Islet precursor cell (in vitro differentiated cells): Measurements from ENCODE around the gene KRTAP6-2.

Source experiments
- DNase-seq: peaks from one replicate; pipeline ENCODE4 v3.0.0-alpha.2; 2018

Gene KRTAP6-2, protein sequence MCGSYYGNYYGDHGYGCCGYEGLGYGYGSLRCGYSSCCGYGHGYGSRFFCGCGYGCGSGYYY

GRCh38 chr21:30598802-30599201 lies at the start of gene KRTAP6-2:
KRTAP6-2 (minus strand) TSS chr21:30598902; CDS start chr21:30598874, 28 bp downstream.
- DNase-seq, result no peak

DNA sequence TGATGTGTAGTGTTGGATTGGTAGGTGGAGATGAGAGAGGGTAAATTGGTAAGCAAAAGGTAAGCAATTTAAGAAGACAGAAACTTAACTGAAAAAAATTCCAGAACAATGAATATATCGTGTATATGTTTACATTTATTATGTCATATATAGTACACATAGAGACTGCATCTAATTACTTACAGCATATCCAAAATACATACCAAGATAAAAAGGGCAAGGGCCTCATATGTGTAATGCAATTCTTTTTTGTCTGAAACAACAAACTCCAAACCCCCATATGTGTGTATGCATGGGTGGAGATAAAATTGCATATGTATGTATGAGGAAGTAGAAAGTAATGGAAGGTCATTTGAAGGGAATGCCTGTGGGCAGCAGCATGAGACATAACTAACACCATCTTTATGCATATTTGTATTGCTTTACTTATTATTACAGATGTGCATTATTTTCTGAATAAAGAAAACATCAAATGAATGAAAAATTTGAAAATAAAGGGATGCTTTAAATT lies 48.3 kb upstream of the KRTAP6-2 start:
- DNase-seq, result no peak

GRCh38 chr21:30642564-30642963 lies 43.9 kb upstream of the KRTAP6-2 start, which contains the start of gene KRTAP20-3:
KRTAP20-3 (plus strand) TSS chr21:30642864.
- no peak for DNase-seq

- DNase-seq, result no peak
Measured at GRCh38 chr21:30638686-30639085, 40.0 kb upstream of the KRTAP6-2 start.

DNA sequence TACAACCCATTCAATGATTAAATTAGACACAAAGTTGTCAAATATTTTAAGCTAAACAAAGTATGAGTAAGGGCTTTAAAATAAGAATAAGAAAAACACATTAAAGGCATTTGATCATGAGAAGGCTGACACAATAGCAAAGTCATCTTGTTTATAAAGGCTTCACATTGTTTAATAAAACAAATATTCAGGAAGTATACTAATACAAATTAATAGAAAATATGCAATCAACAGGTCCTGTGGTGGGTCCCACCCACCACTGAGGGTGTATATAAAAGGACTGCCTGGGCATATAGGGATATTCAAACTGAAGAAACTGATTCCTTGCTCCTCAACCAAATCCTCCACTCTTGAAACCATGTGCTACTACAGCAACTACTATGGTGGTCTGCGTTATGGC lies 36.2 kb upstream of the KRTAP6-2 start, which contains the start of gene KRTAP20-2:
KRTAP20-2 (plus strand) TSS at position 301 of the 400 bp plus-strand sequence; CDS start at position 359, 58 bp downstream.
- no peak for DNase-seq

- no peak for DNase-seq
Measured at GRCh38 chr21:30629200-30629599, 30.5 kb upstream of the KRTAP6-2 start.

DNA sequence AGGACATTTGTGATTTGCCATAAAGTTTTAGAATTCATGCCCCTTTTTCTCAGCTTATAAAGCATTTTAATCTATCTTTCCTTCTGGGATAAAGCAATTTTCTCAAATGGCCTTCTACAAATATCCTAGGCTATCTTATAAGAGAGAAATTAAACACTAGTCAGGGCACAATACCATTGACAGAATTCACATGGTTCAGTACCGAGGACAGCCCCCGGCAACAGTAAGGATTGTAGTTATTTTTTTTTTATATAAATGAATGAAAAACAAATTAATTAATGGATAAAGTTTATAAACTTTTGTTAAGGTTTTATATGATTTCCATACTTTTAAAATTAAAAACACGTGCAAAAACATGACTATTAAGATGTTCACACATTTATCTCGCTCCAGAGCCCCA lies 29.4 kb upstream of the KRTAP6-2 start:
- DNase-seq, result no peak

DNA sequence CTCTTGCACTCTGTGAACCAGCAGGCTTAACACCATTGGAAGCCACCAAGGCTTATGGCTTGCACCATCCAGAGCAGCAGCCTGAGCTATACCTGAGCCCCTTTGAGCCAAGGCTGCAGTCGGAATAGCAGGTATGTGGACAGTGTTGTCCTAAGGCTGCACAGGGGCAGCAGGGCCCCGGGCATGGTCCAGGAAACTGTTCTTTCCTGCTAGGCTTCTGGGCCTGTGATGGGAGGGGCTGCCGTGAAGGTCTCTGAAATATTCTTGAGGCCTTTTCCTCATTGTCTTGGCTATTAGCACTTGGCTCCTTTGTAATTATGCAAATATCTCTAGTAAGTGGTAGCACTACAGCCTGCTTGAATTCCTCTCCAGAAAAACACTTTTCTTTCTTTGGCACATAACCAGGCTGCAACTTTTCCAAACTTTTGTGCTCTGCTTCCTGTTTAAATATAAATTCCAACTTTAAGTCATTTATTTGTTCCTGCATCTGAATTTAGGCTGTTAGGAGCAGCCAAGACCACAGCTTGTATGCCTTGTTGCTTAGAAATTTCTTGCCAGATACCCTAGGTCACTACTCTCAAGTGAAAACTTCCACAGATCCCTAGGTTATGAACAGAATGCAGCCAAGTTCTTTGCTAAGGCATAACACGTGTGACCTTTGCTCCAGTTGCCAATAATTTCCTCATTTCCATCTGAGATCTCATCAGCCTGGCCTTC lies 26.9 kb upstream of the KRTAP6-2 start:
- DNase-seq, result no peak

DNA sequence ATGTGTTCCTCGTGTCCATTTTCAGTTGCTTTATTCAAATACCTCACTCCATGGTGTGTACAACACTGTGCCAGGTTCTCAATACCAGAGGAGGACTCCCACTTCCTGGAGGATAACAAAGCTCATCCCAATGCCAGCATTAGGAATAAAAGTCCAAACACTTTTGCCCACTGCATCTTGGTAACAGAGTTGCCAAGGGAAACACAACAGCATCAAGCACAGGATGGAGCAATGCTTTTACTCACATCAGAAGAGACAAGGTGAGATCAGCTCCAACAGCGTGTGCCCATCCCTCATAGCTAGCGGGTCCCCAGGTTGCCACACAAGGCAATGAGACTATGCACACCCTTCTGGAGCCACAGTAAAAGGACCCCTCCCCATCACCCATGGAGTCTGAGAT lies 24.7 kb upstream of the KRTAP6-2 start:
- no peak for DNase-seq

DNA sequence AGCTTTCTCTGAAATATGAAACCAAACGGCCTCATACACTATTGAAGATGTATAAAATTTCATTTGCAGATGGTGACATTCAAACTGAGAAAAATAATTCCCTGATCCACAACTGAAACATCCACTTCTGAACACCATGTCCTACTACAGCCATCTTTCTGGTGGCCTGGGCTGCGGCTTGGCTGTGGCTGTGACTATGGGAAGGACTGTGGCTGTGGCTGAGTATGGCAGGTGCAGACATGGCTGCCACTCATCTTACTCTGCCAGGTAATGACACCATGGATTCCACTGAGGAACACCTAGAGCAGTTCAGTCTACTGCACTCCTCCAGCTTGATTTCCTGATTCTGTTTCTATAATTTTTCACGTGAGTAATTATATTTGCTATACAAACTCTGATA lies 21.8 kb upstream of the KRTAP6-2 start, which contains the start of gene KRTAP20-4:
KRTAP20-4 (plus strand) TSS at position 106 of the 400 bp plus-strand sequence.
- DNase-seq, result no peak

DNA sequence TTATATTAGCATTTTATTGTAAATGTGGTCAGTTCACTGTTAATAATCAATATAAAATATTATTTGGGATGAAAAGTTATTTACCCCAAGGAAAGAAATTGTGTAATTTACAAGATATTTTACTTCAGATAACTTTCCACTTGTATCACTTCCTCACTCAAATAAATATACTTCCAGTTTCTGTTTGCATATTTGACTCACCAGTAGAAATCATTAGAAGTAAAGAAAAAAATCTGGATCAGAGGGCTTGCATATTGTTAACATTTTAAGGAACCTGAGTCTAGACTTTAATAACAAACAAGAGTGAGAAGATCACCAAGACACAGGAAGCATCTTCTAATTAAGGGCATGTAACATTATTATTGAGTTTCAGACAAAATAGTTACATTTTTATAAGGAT lies 21.4 kb upstream of the KRTAP6-2 start:
- no peak for DNase-seq

- DNase-seq, result no peak
Measured at GRCh38 chr21:30616125-30616524, 17.4 kb upstream of the KRTAP6-2 start, which contains the start of gene KRTAP20-1. KRTAP20-1 (plus strand) TSS chr21:30616425; CDS start chr21:30616455, 30 bp downstream.

DNA sequence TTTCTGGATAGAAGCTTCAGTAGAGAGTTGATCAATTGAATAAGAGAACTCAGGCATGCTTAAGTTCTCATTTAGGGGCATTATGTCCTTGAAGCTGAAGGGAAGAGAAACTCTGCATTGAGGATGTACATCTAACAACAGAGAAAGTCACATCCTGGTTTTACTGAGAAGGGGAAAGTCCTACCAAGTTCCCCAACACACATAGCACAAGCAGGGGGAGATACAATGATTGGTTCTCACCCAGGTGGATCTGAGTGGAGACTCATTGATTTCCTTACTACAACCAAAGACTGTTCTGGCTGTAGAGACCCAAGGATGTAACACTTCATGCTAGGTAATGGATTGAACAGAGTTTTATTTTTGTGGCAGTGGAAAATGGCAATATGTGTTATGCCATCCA lies 16.5 kb upstream of the KRTAP6-2 start:
- DNase-seq, result no peak

- no peak for DNase-seq
Measured at GRCh38 chr21:30613836-30614235, 15.1 kb upstream of the KRTAP6-2 start, which contains the start of gene KRTAP6-1. KRTAP6-1 (minus strand) TSS chr21:30613930; CDS start chr21:30613904, 26 bp downstream.

GRCh38 chr21:30612132-30612531 lies 13.4 kb upstream of the KRTAP6-2 start:
- DNase-seq, result no peak

DNA sequence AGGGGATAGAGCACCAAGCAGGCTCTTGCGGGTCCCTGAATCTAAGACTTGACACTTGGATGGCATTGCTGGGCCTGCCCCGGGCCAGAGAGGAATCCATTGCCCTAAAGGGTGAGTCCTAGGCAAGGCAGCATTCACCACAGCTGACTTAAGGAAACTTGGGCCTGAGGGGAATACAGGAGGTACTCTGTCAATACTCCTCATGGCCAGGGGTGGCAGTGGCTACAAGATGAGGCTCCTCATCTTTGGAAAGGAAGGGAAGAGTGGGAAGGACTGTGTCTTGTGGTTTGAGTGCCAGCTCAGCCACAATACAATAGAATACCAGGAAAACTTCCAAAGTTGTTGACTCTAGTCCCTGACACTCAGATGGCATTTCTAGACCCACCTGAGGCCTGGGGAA lies 7.3 kb upstream of the KRTAP6-2 start:
- DNase-seq, result no peak

- DNase-seq, result no peak
Measured at GRCh38 chr21:30600787-30601186, 2.1 kb upstream of the KRTAP6-2 start, which contains the start of gene KRTAP22-1. KRTAP22-1 (plus strand) TSS chr21:30601087.

- DNase-seq, result no peak
Measured at GRCh38 chr21:30592140-30592539, 6.6 kb downstream of the KRTAP6-2 start, which contains the start of gene KRTAP6-3. KRTAP6-3 (plus strand) TSS chr21:30592440; CDS start chr21:30592446, 6 bp downstream.

DNA sequence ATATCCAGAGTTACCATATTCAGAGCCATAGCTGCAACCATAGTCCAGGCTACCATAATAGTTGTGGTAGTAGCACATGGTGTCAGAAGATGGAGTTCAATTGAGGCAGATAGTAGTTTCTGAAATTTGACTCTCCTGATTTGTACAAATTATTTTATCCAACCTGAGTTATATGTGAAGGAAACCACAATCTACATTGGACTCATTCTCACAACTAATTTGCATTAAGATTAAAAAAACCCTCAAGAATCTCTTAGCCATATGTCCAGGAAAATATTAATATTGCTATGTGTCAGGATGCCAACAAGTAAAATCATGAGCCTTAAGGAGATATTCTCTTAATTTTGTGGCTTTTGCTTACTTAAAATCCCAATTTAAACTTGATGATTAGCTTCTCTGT lies 8.4 kb downstream of the KRTAP6-2 start, which contains the start of gene KRTAP22-2:
KRTAP22-2 (minus strand) TSS at position 101 of the 400 bp plus-strand sequence.
- no peak for DNase-seq

DNA sequence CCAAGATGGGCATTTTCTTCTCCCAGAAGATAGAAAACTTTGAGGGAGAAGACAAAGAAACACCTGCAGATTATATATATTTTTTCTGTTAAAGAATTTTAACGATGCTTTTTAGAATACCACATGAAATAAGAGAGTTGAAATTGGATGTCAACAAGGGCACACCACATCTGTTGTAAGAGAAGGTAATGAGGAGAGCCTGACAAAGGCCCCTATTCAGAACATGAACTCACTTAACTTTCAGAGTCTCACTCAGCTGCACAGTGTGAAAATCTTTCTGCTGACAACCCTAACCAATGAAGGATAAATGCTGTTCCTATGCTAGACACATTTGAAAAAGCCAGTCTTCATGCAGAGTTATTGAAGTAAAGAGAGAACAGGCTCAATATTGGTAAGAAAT lies 15.8 kb downstream of the KRTAP6-2 start:
- no peak for DNase-seq

- DNase-seq, result no peak
Measured at GRCh38 chr21:30580132-30580531, 18.6 kb downstream of the KRTAP6-2 start.

- no peak for DNase-seq
Measured at GRCh38 chr21:30579346-30579745, 19.4 kb downstream of the KRTAP6-2 start.

DNA sequence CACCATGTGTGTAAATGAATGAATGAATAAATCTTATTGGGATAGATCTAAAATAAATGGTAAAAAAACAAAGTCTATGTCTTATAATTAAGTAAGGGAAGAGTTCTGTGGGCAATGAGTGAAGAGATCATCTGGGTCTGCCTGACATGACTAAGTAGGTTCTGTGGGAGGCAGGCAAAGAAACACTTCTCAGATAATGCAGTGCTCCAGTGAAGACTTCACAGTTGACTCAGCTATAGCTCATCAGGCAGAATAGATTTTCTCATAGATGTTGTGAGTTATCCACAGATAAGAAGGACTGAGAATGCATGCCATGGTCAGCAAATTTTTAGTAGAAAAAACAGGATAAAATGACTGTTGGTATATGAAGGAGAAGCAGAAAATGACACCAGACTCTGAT lies 20.9 kb downstream of the KRTAP6-2 start:
- DNase-seq, result no peak

DNA sequence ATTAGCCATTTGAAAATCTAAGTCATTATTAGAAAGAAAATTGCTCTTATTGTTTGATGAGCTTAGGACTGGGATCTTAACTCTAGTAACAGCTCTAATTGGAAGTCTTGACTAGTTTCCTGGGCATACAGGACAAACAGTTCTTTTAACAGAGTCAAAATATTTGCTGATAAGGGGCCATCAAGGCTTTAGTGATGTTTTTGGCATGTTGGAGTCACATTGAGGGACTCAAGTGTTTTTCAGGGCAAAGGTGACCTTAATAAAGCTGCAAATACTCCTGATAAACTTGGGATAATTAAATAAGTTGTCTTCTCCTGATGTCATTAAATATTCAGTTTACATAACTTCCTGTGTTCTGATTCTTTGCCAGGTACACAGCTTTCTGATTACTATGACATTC lies 31.1 kb downstream of the KRTAP6-2 start:
- no peak for DNase-seq
